ENCODE measurements around the gene ABHD2. TPM values are rescaled to one million over a fixed set of nuclear protein-coding genes. Genes with fewer than 3 reads are reported as not detected.

The ABHD2 gene
- total and polyA plus RNA-seq, 9 of the 15 experiments (the other 6 are each of a cell fraction or from before 2014, with no cell fraction given) = 16.9 to 99.8 (median 47.5) TPM

GRCh38 chr15:89113296-89114024 lies 25.2 kb downstream of the ABHD2 start:
- in situ Hi-C loops (cut with MboI) = no loop called here
- Histone ChIP-seq H3K9ac (ENCODE audit: insufficient read depth in 1 of 2, low read depth in 2 of 2, low read length in 2 of 2) (no peak overlapping the region), H4K20me1 (replicated peaks; ENCODE audit: control insufficient read depth, insufficient read depth, low read length) (no peaks in the 10 kb centered on the region), H3K27ac (ENCODE audit: extremely low read depth, low read depth, low read length) (no peak overlapping the region), H3K9me3 (replicated peaks; ENCODE audit: control insufficient read depth, insufficient read depth, low read depth, low read length) (no peaks in the 10 kb centered on the region), H3K79me2 (ENCODE audit: control insufficient read depth, insufficient read depth, low read length) (peaks cover 64% of the 10 kb centered on the region), H3K36me3 (ENCODE audit: control insufficient read depth, insufficient read depth, low read length) (peaks cover 69% of the 10 kb centered on the region), H3K27me3 (ENCODE audit: control insufficient read depth in 2 of 2, insufficient read depth in 2 of 2, low read length in 2 of 2) (no peaks in the 10 kb centered on the region), H3K4me1 (replicated peaks in 1 of 2; ENCODE audit: control insufficient read depth in 2 of 2, insufficient read depth in 2 of 2, low read length in 2 of 2) (peaks cover 4 to 30% of the 10 kb centered on the region in 2 experiments; a peak in 4 of 5 replicates), H3K4me2 (ENCODE audit: insufficient read depth, low read length) (no peak overlapping the region), H3K4me3 (no peak overlapping the region), H2AFZ (ENCODE audit: low read depth, low read length) (no peak overlapping the region), H3K9me1 (ENCODE audit: control insufficient read depth, insufficient read depth, low read length) (no peaks in the 10 kb centered on the region)
- 76% methylated on average over 7 of the region's 7 CpGs for WGBS (ENCODE audit: insufficient coverage, low coverage, missing lambda C conversion rate)
- TF ChIP-seq HES1 (IDR thresholded peaks at IDR 0.05; ENCODE audit: low read depth) (no peak), MCM3 (IDR thresholded peaks at IDR 0.05) (no peak), ZNF197 (CRISPR knock-in tag; IDR thresholded peaks at IDR 0.05; ENCODE audit: low read depth) (no peak), CBX2 (IDR thresholded peaks at IDR 0.05; ENCODE audit: insufficient read depth, low read length, poor library complexity, severe bottlenecking) (no peak), SMC3 (conservative IDR thresholded peaks at IDR 0.05; ENCODE audit: insufficient read depth, low read depth, low read length) (no peak), MXI1 (IDR thresholded peaks at IDR 0.05; ENCODE audit: low read depth, low read length) (no peak), E4F1 (CRISPR knock-in tag; IDR thresholded peaks at IDR 0.05; ENCODE audit: borderline replicate concordance) (no peak), HNRNPUL1 (IDR thresholded peaks at IDR 0.05; ENCODE audit: low read length) (no peak)
- ATAC-seq (no peak), DNase-seq (ENCODE audit: extremely low read depth in 1 of 4, low spot score in 3 of 4) (no peak), FAIRE-seq (no peak)
- POLR2A ChIA-PET = interaction anchor here (0.5 to 4.0 kb wide), 6 partner anchors 7 to 24 kb away, joined by 3 to 20 read pairs (median 4); partner anchors contain the start of gene ABHD2
- no TSS peak for BruUV-seq (replicated peaks)
- CTCF ChIA-PET (ENCODE audit: low intra/inter-chr PET ratio) = no interaction called here
- intact Hi-C loops (cut with micrococcal nuclease) = no loop called here
